ENCODE data around the gene JAKMIP1. TPM values are rescaled to one million over a fixed set of nuclear protein-coding genes. Genes with fewer than 3 reads are reported as not detected.

The JAKMIP1 gene
- total RNA-seq, 2 experiments from 2014 or later = 4.0 to 5.1 TPM

DNA sequence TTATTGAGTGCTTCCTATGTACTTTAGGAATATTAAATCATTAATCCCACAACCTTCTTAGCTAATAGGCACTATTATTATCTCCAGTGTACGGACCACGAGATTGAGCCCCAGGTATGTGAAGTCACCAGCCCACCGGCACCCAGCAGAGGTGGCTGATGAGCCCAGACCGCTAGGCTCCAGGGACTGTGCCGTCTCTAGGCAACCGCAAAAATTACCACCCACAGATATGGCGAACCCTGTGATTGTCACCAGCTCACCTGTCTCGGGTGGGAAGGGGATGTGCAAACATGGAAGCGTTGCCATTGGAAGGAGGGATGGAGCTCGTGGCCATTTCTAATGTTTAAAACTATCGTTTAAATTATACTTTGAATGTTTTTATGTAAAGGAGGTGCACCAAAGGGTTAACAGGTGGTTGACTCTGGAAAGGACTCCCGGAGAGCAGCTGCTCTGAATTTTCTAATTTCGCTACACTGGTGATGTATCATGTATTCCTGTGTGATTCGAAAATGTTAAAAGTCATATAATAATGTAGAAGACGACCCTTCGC lies 21.0 kb upstream of the JAKMIP1 start:
- no peak overlapping the region for H3K4me3 ChIP-seq (ENCODE audit: low read depth, low read length, poor library complexity, severe bottlenecking)
- no peak overlapping the region for H2AFZ ChIP-seq (ENCODE audit: low read length)
- no peaks in the 10 kb centered on the region for H3K9me2 ChIP-seq (ENCODE audit: insufficient read depth, low read length)
- DNase-seq (ENCODE audit: low spot score) = no peak
- H3K9me3 ChIP-seq (ENCODE audit: low read length) = no peaks in the 10 kb centered on the region
- H3K36me3 ChIP-seq (ENCODE audit: insufficient read depth, low read length) = no peaks in the 10 kb centered on the region
- TF ChIP-seq EZH2phosphoT487 (IDR thresholded peaks at IDR 0.05; ENCODE audit: borderline replicate concordance, low read depth, low read length) = no peak
- TF ChIP-seq, protein P1, sequence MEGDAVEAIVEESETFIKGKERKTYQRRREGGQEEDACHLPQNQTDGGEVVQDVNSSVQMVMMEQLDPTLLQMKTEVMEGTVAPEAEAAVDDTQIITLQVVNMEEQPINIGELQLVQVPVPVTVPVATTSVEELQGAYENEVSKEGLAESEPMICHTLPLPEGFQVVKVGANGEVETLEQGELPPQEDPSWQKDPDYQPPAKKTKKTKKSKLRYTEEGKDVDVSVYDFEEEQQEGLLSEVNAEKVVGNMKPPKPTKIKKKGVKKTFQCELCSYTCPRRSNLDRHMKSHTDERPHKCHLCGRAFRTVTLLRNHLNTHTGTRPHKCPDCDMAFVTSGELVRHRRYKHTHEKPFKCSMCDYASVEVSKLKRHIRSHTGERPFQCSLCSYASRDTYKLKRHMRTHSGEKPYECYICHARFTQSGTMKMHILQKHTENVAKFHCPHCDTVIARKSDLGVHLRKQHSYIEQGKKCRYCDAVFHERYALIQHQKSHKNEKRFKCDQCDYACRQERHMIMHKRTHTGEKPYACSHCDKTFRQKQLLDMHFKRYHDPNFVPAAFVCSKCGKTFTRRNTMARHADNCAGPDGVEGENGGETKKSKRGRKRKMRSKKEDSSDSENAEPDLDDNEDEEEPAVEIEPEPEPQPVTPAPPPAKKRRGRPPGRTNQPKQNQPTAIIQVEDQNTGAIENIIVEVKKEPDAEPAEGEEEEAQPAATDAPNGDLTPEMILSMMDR (conservative IDR thresholded peaks at IDR 0.05; ENCODE audit: low read length) = no peak
- H3K27ac ChIP-seq (ENCODE audit: low read depth, low read length, poor library complexity, severe bottlenecking) = no peak overlapping the region
- intact Hi-C loops (cut with micrococcal nuclease; ENCODE audit: unreplicated experiment) = no loop called here
- no peaks in the 10 kb centered on the region for H3K79me2 ChIP-seq (ENCODE audit: insufficient read depth, low read depth, low read length)
- no peaks in the 10 kb centered on the region for H4K20me1 ChIP-seq (ENCODE audit: insufficient read depth, low read length)
- H3K4me2 ChIP-seq (ENCODE audit: low read length) = no peak overlapping the region
- POLR2A ChIA-PET = no interaction called here
- no peaks in the 10 kb centered on the region for H3K4me1 ChIP-seq (ENCODE audit: insufficient read depth, low read length, poor library complexity, severe bottlenecking)
- CTCF ChIA-PET (ENCODE audit: unreplicated experiment) = no interaction called here
- no TSS peak for BruUV-seq (replicated peaks)

DNA sequence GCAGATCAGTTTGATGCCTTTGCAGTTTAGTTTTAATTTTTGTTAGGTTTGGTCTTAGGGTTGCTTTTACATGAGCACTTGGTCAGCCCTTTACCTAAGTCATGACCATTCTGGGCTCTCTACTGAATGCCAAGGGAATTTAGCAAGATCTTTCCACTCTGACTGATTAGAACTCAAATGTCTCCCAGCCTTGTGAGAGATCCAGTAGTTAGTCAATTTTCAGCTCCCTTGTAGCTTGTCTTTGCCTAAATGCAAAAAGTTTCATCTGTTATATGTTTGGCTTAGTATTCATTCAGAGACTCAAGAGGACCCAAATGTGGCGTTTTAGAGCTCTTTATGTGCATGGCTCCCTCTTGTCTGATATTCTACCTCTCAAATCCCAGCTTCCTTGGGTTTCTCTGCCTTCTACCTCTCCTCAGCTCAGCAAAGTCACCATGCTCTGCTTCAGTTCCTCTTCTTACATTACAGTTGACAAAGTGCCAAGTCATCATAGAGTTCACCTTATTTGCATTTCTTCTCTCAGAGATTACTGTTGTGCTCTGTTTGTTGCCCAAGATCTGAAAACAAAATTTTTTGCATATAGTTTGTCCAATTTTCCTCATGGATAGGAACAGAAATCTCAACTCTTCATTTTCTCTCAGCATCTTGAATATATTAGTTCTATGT lies 17.5 kb upstream of the JAKMIP1 start:
- Histone ChIP-seq H3K27ac (ENCODE audit: low read depth, low read length, poor library complexity, severe bottlenecking) (no peak overlapping the region), H3K4me2 (ENCODE audit: low read length) (no peak overlapping the region), H4K20me1 (ENCODE audit: insufficient read depth, low read length) (no peaks in the 10 kb centered on the region), H3K9me2 (ENCODE audit: insufficient read depth, low read length) (no peaks in the 10 kb centered on the region), H2AFZ (ENCODE audit: low read length) (no peak overlapping the region), H3K9me3 (ENCODE audit: low read length) (no peaks in the 10 kb centered on the region), H3K4me1 (ENCODE audit: insufficient read depth, low read length, poor library complexity, severe bottlenecking) (no peaks in the 10 kb centered on the region), H3K79me2 (ENCODE audit: insufficient read depth, low read depth, low read length) (no peaks in the 10 kb centered on the region), H3K36me3 (ENCODE audit: insufficient read depth, low read length) (no peaks in the 10 kb centered on the region), H3K4me3 (ENCODE audit: low read depth, low read length, poor library complexity, severe bottlenecking) (no peak overlapping the region)
- POLR2A ChIA-PET = interaction anchor here (1.0 kb wide), 1 partner anchor 31 kb away, joined by 4 read pairs; no protein-coding TSS in a partner anchor
- no peak for DNase-seq (ENCODE audit: low spot score)
- CTCF ChIA-PET (ENCODE audit: unreplicated experiment) = no interaction called here
- intact Hi-C loops (cut with micrococcal nuclease; ENCODE audit: unreplicated experiment) = no loop called here
- no peak for TF ChIP-seq EZH2phosphoT487 (IDR thresholded peaks at IDR 0.05; ENCODE audit: borderline replicate concordance, low read depth, low read length)
- TF ChIP-seq, protein P1 (conservative IDR thresholded peaks at IDR 0.05; ENCODE audit: low read length) = no peak
- no TSS peak for BruUV-seq (replicated peaks)

DNA sequence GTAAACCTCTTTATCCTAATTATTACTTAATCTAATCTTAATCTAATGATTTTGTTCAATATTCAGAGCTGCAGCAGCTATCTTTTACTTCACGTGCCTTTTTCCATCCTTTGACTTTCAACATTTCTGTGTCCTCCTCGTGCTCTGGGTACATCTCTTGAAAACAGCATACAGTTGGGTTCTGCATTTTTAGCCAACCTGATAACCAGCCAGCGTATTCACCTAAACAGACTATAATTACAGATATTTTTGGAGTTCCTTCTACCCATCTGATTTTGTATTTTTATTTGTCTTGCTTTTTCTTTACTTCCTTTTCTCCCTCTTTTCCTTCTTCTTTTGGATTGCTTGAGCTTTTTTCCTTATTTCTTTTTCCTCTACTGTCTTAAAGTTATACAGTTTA lies 16.2 kb upstream of the JAKMIP1 start:
- CTCF ChIA-PET (ENCODE audit: unreplicated experiment) = no interaction called here
- POLR2A ChIA-PET = interaction anchor here (1.0 kb wide), 1 partner anchor 33 kb away, joined by 4 read pairs; no protein-coding TSS in a partner anchor

More for the DNA sequence above, 16.2 kb upstream of the JAKMIP1 start:
- intact Hi-C loops (cut with micrococcal nuclease; ENCODE audit: unreplicated experiment) = no loop called here
- Histone ChIP-seq H3K4me3 (ENCODE audit: low read depth, low read length, poor library complexity, severe bottlenecking) (no peak overlapping the region), H2AFZ (ENCODE audit: low read length) (no peak overlapping the region), H3K27ac (ENCODE audit: low read depth, low read length, poor library complexity, severe bottlenecking) (no peak overlapping the region), H3K36me3 (ENCODE audit: insufficient read depth, low read length) (no peaks in the 10 kb centered on the region), H4K20me1 (ENCODE audit: insufficient read depth, low read length) (no peaks in the 10 kb centered on the region), H3K79me2 (ENCODE audit: insufficient read depth, low read depth, low read length) (no peaks in the 10 kb centered on the region), H3K9me3 (ENCODE audit: low read length) (no peaks in the 10 kb centered on the region), H3K9me2 (ENCODE audit: insufficient read depth, low read length) (no peaks in the 10 kb centered on the region), H3K4me1 (ENCODE audit: insufficient read depth, low read length, poor library complexity, severe bottlenecking) (no peaks in the 10 kb centered on the region), H3K4me2 (ENCODE audit: low read length) (no peak overlapping the region)
- no peak for DNase-seq (ENCODE audit: low spot score)
- BruUV-seq (replicated peaks) = no TSS peak
- TF ChIP-seq, protein P1 (conservative IDR thresholded peaks at IDR 0.05; ENCODE audit: low read length) = no peak
- no peak for TF ChIP-seq EZH2phosphoT487 (IDR thresholded peaks at IDR 0.05; ENCODE audit: borderline replicate concordance, low read depth, low read length)

Measured in OCI-LY7 (cell line).